ENCODE results near the gene OTOS.

Gene OTOS

DNA sequence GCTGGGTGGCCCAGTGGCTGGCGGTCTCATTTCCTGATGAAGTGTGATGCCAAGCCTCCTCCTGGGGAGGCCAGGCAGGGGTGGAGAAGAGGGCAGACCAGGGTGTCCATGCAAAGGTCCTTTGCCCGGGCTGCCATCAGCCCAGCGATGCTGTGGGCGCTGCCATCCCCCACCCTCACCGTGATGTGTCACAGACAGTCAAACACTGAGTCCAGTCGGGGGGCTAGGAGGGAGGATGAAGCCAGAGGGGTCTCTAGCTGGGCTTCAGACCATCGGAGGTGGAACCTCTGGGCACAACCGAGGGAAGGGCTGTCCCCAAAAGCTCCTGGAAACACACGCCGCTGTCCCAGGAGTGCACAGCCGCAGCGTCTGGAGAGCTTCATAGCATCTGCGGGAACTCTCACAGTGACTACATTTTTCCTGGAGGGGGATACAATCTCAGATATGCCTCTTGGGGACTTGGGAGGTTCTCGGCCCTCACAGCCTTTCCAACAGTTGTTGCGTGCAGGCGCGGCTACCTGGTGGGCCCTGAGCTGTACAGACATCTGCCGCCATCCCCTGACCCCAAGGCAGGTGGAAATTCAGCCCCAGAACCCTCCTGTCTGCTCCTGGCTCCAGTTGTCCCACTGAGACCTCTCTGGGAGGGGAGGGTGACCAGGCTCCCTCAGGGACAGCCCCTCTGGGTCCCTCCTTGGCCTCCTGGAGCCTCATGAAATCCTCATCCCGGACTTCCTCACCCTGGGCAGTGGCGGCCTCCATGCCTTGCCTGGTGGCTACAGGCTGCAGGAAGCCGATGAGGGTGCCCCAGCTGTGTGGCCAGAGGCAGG lies 26.5 kb upstream of the OTOS start:
- no peak for DNase-seq

DNA sequence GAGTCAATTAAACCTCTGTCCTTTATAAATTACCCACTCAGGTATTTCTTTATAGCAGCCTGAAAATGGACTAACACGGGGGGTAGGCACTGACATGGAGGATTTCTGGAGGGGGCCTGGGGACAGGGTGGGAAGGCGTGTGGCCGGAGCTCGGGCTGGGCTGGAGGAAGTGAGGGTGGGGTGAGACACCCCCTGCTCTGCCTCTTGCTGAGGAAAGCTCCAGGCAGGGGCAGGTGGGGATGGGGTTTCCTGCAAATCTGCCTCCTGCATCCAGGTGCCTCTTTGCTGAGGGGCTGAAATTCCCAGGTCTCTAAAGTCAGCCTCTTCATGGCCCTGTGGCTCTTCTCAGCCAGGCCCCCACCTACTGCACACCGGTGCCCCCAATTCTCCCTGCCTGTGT lies 25.7 kb upstream of the OTOS start:
- no peak for DNase-seq

DNA sequence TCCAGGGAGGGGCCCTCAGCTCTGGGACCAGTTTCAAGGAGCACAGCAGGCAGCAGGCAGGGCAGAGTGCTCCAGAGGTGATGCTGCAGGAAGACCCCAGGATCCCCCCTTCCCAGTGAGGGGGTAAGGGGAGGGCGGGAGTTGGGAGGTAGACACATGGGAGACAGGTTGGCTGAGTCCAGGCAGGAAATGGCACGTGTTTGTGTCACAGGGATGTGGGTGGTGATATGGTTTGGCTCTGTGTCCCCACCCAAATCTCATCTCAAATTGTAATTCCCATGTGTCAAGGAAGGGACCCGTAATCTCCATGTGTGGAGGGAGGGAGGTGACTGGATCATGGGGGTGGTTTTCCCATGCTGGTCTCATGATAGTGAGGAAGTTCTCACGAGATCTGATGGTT lies 25.2 kb upstream of the OTOS start:
- DNase-seq = no peak

DNA sequence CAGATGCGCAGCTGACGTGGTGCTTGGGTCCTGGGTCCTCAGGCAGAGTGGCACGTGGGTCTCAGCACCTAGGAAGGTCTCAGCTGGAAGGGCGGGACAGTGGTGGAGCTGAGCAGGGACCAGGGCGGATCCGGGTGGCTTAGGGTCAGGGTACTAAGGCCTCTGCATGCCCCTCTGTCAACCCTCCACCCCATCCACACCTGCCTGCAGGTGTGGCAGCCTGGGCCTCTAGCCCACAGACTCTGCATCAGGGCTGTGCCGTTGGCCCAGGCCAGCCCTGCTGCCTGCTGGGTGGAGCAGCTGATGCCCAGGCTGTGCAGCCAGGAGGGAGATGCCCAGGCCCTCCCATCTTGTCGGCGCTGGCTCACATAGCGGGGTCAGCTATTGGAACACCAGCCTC lies 24.6 kb upstream of the OTOS start:
- no peak for DNase-seq

DNA sequence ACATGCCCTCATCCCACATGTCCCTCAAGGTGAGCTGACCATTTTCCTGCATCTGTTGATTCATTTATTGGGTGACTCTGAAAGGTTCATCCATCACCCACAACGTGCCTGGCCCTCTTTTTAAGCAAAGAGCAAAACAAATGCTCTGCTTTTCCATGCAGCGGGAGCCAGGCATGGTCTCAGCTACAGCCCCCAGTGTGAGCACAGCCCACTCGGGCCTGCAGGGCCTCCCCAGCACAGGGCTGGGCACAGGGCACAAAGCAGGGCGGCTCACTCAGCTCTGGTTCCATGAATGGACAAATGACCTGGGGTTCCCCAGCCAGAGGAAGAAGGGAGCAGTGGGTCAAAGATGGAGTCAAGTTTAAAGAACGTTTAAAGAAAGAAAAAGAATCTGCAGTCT lies 24.1 kb upstream of the OTOS start:
- DNase-seq = no peak

DNA sequence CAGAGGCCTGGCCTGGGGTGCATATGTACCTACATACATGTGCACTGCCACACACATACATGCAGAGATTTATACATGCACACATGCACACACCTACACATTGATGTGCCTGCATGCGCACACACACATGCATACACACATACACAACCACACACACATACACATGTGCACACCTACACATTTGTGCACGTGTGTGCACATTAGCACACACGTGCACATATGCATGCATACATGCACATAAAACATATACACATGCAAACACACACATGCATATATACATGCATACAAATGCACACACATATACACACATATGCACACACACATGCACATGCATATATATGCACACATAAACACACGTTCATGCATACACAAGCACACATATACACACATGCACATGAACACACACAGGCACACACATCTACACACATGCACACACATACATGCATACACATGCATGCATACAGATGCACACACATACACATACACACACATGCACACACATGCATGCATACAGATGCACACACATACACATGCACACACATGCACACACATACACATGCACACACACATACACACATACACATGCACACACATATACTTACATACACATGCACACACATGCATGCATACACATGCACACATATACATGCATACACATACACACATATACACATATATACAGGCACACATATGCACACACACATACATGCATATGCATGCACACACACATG lies 23.6 kb upstream of the OTOS start:
- no peak for DNase-seq

DNA sequence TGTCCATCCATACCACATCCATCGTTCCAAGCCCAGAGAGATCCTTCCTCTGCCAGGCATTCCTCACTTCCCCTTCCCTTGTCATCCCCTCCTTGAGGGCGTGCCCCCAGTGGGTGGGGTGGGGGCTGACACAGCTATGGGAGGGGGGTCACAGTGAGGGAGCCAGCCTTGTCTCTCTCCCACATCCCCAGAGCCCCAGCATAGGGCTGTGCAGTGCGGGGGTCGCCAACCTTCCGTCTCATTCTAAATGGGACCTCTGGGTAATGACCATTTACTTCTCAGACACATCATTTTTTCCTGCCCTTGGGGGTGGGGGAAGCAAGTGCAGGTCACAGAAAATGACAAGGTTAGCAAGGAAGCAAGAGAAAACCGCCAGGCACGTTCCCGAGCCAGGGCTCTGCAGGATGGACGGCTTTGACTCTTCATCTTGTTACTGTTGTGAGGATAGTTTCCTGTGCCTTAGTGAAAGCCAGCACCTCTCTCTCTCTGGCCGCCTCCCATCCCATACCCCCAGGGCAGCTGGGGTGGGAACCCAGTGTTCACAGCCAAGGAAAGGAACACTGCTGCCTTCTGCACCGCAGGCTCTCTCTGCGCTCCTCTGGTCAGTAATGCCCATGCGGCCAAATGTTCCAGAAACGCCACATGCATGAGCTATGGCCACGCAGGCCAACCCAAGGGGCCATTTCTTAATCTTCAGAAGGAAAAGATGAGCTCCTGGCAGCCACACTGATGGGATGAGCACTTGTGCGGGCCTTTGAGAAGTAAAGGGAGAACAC lies 22.7 kb upstream of the OTOS start:
- DNase-seq = no peak

DNA sequence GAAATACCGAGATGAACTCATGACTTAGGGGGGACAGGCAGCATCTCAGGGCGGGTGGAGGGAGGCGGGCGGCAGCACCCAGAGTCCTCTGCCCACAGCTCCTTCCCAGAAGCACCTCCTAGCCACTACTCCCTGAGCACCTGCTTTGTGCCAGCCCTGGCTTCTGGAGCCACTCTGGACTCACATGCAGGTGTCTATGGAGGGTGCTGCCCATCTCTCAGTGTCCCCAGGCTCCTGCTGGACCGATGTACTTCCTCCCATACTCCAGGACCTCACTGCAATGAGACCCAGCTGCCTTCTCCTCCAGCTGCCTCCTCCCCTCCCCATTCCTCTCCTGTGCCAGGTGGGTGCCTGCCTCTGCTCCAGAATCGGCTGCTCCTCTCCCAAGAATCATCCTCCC lies 22.1 kb upstream of the OTOS start:
- DNase-seq = no peak

DNA sequence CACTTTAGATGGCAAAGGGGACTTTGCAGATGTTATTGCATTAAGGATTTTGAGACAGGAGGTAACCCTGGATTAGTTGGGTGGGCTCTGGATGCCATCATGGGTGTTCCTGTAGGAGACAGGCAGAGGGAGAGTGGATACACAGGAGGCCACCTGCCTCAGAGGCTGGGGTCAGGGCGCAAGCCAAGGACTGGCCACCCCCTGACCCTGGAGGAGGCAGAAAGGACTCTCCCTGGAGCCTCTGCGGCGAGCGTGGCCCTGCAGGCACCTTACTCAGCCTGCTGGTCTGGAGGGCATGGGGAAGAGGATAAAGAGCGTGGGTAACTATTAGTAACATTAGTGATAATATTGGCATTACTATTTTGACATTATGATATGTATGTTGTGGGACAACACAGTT lies 21.6 kb upstream of the OTOS start:
- no peak for DNase-seq

DNA sequence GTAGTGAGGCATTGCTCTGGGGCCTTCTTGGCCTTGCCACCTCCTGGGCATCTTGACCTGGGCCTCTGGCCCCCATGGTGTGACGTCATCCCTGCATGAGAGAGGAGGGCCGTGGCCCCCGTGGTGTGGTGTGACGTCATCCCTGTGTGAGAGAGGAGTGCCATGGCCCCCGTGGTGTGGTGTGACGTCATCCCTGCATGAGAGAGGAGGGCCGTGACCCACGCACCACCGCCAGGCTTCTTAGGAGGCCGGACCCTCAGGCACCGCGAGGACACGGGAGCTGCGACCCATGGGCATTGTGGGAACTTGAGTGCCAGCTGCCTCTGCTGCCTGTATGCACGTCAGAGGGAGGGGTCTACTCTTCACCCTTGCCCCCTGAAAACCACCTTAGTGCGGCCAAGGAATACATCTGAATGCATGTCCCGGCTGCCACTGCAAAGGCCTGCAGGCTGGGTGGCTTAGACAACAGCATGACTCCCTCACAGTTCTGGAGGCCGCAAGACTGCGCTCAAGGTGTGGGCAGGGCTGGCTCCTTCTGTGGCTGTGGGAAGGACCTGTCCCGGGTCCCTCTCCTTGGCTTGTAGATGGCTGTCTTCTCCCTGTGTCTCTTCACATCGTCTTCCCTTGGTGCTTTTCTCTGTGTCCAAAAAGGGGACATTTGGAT lies 20.8 kb upstream of the OTOS start:
- no peak for DNase-seq

DNA sequence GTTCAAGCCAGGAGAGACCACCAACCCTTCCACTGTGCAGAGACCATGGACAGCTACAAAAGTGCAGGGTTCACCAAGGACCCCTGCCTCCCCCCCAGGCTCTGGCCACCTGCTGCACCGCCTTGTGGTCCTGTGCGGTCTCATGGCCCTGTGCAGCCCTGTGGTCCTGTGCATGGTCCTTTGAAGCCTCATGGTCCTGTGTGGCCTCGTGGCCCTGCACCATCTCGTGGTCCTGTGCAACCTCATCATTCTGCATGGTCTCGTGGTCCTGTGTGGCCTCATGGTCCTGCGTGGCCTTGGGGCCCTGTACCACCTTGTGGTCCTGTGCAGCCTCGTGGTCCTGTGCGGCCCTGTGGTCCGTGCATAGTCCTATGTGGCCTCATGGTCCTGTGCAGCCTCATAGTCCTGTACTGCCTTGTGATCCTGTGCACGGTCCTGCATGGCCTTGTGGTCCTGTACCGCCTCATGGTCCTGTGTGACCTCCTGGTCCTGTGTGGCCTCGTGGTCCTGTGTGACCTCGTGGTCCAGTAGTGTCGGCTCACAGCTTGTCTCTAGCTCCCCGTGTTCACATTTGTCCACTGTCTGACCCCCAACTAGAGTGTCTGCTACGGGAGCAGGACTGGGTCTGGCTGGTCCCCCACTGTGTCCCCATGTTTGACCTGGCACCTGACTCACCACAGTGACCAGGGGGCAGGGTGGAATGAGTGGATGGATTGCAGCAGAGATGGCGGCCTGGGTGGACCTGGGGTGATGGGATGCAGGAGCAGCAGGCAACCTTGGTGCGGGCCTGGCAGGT lies 20.0 kb upstream of the OTOS start:
- DNase-seq = no peak

DNA sequence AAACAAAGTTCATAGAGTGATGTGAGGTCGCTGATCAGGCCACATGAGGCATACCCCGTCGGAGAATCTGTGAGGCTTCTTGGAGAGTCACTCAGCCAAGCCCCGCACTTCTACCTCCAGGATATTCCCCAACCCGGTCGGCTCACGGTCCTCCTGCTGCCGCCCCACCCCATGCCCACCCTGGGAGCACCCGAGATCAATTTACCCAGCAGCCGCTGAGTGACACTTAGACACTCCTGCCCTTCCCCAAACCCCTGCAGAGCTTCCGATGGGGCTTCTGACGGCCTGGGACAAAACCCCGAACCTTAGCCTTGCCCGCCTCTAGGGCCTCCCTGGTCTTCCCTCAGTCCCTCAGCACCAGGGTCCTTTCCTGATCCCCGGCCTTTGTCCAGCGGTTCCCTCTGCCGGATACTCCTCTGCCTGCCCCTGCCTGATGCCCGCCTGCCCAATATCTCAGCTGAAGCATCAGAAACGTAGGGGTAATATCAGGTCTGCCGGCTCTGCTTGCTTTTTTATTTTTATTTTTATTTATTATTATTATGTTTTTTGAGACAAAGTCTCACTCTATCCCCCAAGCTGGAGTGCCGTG lies 18.9 kb upstream of the OTOS start:
- no peak for DNase-seq

DNA sequence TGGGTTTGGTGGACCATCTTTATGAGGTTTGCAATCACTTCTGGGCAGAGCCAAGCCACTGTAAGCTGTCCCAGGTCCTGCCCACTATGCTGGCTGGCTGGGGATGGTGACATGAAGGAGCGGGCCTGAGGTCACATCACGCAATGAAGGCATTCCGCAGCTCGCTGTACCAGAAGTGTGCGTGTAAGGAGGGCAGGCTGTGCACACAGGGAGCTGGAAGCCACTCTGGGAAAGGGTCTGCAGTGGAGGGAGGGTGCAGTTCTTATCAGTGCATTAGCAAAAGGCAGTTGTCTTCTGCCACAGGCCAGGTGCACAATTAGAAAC lies 16.7 kb upstream of the OTOS start:
- DNase-seq = no peak

DNA sequence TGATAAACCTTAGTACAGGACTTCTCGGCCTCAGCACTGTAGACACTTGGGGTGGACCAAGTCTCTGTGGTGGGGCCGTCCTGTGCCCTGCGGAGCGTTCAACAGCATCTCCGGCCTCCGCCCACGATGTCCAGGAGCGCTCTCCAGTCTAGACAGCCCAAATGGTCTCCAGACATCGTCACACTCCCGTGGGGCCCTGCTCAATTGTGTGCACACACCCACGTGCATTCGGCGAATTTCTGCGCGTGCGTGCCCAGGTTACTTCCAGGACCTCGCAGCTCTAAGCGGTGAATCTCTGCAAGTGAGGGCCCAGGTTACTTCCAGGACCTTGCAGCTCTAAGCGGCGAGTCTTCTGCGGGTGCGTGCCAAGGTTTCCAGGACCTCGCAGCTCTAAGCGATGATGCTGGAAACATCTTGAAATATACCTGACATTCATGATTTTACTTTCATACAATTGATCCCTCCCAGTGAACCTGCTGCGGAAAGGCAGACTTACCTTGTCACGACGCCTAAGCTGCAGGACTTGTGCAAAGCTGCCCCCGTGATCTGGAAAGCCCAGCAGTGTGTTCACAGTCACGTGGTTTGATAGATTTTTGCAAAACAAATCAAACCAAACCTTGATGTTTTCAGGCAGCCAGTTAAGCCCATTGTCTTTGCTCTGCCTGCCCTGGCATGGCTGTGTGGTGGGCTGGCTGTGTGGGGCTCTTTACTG lies 16.1 kb upstream of the OTOS start:
- no peak for DNase-seq

DNA sequence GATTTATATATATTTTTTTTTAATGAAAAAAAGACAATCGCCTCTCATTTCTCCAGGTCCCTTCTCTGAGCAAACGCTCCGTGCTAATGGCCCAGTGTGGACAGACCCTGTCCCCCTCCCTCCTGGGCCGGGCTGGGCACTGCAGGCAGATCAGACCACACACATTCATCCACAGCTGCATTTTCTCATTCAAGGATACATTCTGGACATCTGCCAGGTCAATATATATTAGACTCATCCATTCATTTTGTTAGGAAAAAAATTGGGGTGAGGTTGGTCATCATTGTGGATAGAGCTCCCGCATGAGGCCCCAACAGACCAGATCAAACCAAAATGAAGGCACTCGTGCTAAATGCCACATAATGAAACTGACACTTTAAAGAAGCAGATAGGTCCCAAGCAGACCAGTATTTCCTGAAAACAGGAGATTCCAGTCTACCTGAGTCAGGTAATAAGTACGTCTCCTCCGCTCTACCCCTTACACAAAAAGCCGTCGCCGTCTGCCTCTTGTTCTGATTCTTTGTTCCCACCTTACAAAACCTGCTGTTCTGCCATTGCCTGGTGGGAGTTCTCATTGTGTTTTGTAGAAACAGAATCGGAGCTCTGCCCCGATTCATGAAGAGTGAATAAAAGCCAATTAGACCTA lies 15.4 kb upstream of the OTOS start:
- no peak for DNase-seq

DNA sequence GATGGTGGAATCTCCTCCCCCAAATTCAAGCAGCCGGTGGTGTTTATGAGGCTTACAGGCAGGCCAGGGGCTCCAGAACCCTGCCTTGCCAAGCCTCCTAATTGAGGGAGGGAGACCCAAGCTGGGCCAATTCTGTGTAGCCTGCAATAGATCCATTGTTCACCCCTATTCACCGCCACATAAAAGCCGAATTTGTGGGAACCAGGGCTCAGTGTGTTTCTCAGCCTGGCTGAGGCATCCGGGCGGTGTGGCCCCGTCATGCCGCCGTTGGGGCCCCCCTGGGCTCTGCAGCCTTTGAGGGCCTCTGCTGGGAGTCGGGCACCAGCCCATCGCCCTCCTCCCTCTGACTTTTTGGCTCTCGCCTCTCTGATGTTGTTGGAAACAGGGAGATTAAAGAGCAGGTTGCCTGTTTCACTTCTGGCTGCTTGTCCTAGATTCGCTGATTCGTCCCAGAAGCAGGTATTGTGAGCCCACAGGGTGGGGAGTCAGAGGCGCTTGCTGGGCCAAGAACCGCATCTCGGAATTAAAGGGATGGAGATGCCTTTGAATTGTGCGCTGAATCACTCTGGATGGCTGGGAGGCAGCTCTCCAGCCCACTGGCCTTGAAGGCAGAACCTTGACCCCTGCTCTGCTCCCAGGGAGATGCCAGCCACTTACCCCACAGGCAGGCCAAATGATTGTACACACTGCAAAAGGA lies 14.7 kb upstream of the OTOS start:
- no peak for DNase-seq

DNA sequence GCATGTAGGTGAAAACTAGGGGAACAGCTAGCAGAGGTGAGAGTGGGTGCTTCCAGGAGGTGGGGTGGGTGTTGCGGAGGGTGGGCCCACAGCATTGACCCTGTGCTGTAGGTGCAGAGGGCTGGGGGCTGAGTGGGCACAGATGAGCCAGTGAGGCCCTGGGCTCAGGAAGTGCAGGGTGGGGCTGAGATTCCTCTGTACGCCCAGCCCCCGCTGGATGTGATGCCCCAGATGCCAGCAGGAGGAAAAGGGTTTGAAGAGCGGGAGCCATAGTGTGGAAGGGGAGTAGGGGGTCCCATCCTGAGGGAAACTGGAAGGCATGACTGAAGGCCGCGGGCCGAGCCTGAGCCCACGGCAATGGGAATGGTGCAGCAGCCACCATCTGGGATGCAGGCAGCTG lies 14.1 kb upstream of the OTOS start:
- DNase-seq = no peak

DNA sequence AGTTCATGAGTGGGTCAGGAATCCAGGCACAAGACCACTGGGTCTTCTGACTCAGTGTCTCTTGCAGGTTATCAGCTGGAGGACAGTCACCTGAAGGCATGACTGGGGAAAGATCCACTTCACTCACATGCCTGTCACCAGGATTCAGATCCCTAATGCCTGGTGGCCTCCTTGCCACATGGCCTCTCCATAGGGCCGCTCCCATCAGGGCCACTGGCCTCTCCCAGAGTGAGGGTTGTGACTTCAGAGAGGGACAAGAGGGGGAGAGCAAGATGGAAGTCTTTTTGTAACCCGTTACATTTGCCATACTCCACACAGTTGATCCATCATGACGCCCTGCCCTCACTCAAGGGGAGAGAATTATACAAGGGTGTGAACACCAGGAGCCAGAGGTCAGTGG lies 13.0 kb upstream of the OTOS start:
- no peak for DNase-seq

DNA sequence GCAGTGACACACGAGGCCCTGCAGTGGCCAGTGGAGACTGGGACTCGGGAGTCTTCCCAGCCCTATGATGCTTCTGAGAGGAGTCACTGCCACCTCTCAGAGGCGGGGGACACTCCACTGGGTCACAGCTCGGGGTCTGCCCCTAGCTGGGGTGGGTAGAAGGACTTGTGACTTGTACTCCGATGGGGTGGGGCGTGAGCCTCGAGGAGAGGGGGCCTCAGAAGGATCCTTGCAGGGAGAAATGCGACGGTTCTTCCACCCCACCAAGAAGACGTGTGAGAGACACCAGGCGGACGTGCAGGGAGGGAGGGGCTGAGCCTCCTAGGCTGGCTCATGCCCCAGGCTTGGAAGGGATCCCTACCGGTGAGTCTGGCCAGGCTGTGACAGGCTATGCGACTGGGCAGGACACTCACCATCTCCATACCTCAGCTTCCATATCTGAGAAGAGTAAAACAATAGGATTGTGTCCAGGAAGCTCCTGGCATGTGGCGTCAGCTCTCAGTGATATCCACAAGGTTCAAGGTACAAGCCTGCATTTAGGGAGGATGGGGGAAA lies 11.1 kb upstream of the OTOS start:
- DNase-seq = no peak

All from NCI-H1436 treated with DMSO at 0.1 percent for 48 hours (cell line).